PC-9 (cell line): ENCODE data around the gene HNRNPF.

ENCODE experiments used
- CTCF ChIP-seq: fragments of 200-600 bp; sonication (generic); conservative IDR thresholded peaks from 2 replicates; pipeline ENCODE4 v1.6.1; 2017; ENCODE audit warnings: mixed run types, antibody characterized with exemption, mild to moderate bottlenecking, moderate library complexity
- EZH2 ChIP-seq: fragments of 200-600 bp; sonication (generic); IDR thresholded peaks from 2 replicates; pipeline ENCODE4 v1.8.0; 2017; ENCODE audit warnings: antibody characterized with exemption, low read depth

- TF ChIP-seq CTCF (peak; percentile 96), EZH2 (no peak)
These were observed 60.3 kb downstream of the HNRNPF start for GRCh38 chr10:43348511-43349312.
